ENCODE measurements around the gene MYOCOS.

- TF ChIP-seq CTCF (conservative IDR thresholded peaks at IDR 0.05 in 1 of 2, IDR thresholded peaks at IDR 0.05 in 1 of 2; ENCODE audit: extremely low read depth in 1 of 2, insufficient read depth in 1 of 2, low read depth in 1 of 2, low read length in 2 of 2), result no peak
- no peak for TF ChIP-seq EZH2 (IDR thresholded peaks at IDR 0.05; ENCODE audit: borderline replicate concordance, low read length)
Measured at GRCh38 chr1:171582589-171582988, 39.5 kb upstream of the MYOCOS start.

All from mammary epithelial cell (primary cell).